Measurements from ENCODE around the gene IRS2. TPM values are rescaled to one million over a fixed set of nuclear protein-coding genes. Genes with fewer than 3 reads are reported as not detected.

Gene IRS2
- total and polyA plus RNA-seq, 8 donors: 4.9 to 15.8 (median 7.7) TPM

GRCh38 chr13:109782823-109783431 is 3.5 kb downstream of the IRS2 start:
- Histone ChIP-seq H3K27ac (no peak overlapping the region), H3K36me3 (peaks cover 0 to 37% of the 10 kb centered on the region in 2 donors), H3K4me1 (peaks cover 18 to 74% of the 10 kb centered on the region in 2 donors), H3K4me3 (no peak overlapping the region), H3K9me3 (no peaks in the 10 kb centered on the region), H3K27me3 (peaks cover 0 to 8% of the 10 kb centered on the region in 2 donors)
- intact Hi-C loops (cut with DNase I): loop anchor here in 1 of 2 donors (10.0 kb wide), 1 partner anchor 818 kb away; no protein-coding TSS in a partner anchor
- TF ChIP-seq CTCF (IDR thresholded peaks at IDR 0.05): no peak
- ATAC-seq (no peak), DNase-seq (peak in 1 of 4 donors; percentile 83)

- TF ChIP-seq CTCF (IDR thresholded peaks at IDR 0.05): no peak
- peak overlapping the region in 1 of 2 donors; percentile 35 for H3K4me3 ChIP-seq
- no peak overlapping the region for H3K27ac ChIP-seq
- intact Hi-C loops (cut with DNase I): loop anchor here in 1 of 2 donors (10.0 kb wide), 1 partner anchor 817 kb away; no protein-coding TSS in a partner anchor
- H3K4me1 ChIP-seq: peaks cover 20 to 76% of the 10 kb centered on the region in 2 donors
- peaks cover 0 to 37% of the 10 kb centered on the region in 2 donors for H3K36me3 ChIP-seq
- ATAC-seq (no peak), DNase-seq (peak in 1 of 4 donors; percentile 82)
- no peaks in the 10 kb centered on the region for H3K9me3 ChIP-seq
- peaks cover 0 to 4% of the 10 kb centered on the region in 2 donors for H3K27me3 ChIP-seq
Measured at GRCh38 chr13:109782066-109782822, 4.1 kb downstream of the IRS2 start.

GRCh38 chr13:109781384-109782065 is 4.9 kb downstream of the IRS2 start:
- ATAC-seq: no peak
- Histone ChIP-seq H3K4me3 (peak overlapping the region; percentile 2 to 35), H3K27me3 (peaks cover 0 to 4% of the 10 kb centered on the region in 2 donors), H3K27ac (no peak overlapping the region), H3K9me3 (no peaks in the 10 kb centered on the region), H3K4me1 (peaks cover 24 to 84% of the 10 kb centered on the region in 2 donors), H3K36me3 (peaks cover 0 to 37% of the 10 kb centered on the region in 2 donors)
- DNase-seq: peak in 1 of 4 donors; percentile 72
- intact Hi-C loops (cut with DNase I): loop anchor here in 1 of 2 donors (10.0 kb wide), 1 partner anchor 817 kb away; no protein-coding TSS in a partner anchor
- TF ChIP-seq CTCF (IDR thresholded peaks at IDR 0.05): no peak

GRCh38 chr13:109780845-109781383 is 5.5 kb downstream of the IRS2 start:
- peaks cover 24 to 90% of the 10 kb centered on the region in 2 donors for H3K4me1 ChIP-seq
- peak; percentile 16 for ATAC-seq
- H3K27ac ChIP-seq: peak overlapping the region in 1 of 2 donors; percentile 5
- peak overlapping the region; percentile 2 to 35 for H3K4me3 ChIP-seq
- no peak for DNase-seq
- H3K9me3 ChIP-seq: no peaks in the 10 kb centered on the region
- no peak for TF ChIP-seq CTCF (IDR thresholded peaks at IDR 0.05)
- H3K27me3 ChIP-seq: peaks cover 0 to 4% of the 10 kb centered on the region in 2 donors
- intact Hi-C loops (cut with DNase I): loop anchor here in 1 of 2 donors (10.0 kb wide), 1 partner anchor 816 kb away; no protein-coding TSS in a partner anchor
- peaks cover 0 to 37% of the 10 kb centered on the region in 2 donors for H3K36me3 ChIP-seq

Measured in left lung (tissue), 10 donors.